Keratinocyte (primary cell): ENCODE results near the gene HOPX. TPM values are rescaled to one million over a fixed set of nuclear protein-coding genes. Genes with fewer than 3 reads are reported as not detected.

Experiments used
- DNase-seq: peaks from one replicate; pipeline ENCODE4 v3.0.0-alpha.2; 2011; ENCODE audit warnings: low read depth, missing footprints, low spot score
- FAIRE-seq: peaks from 2 replicates; lab custom pipeline; 2011; peaks lifted over from hg19 to GRCh38; lab: Jason Lieb, UNC
- H2AFZ ChIP-seq: 2 replicates; pipeline ENCODE4 v1.6.0; 2012; ENCODE audit warnings: low read length, control low read depth, inconsistent platforms; ENCODE audit not compliant: control insufficient read depth
- H3K27ac ChIP-seq: 2 replicates; pipeline ENCODE4 v1.5.1; 2011; ENCODE audit warnings: low read length; ENCODE audit not compliant: control insufficient read depth, insufficient read depth
- H3K27me3 ChIP-seq: 3 replicates; pipeline ENCODE4 v1.6.0; 2011; ENCODE audit warnings: low read length; ENCODE audit not compliant: control insufficient read depth, insufficient read depth; ENCODE audit errors: extremely low read depth
- H3K36me3 ChIP-seq, 2 experiments: 2 replicates in 1 of 2; 3 replicates in 1 of 2; pipeline ENCODE4 v1.5.1; 2011; ENCODE audit warnings: low read length in 2 of 2, mild to moderate bottlenecking in 1 of 2; ENCODE audit not compliant: control insufficient read depth in 2 of 2, insufficient read depth in 2 of 2; ENCODE audit errors: extremely low read depth in 1 of 2
- H3K4me1 ChIP-seq: 3 replicates; pipeline ENCODE4 v1.5.1; 2011; ENCODE audit warnings: low read length; ENCODE audit not compliant: control insufficient read depth, insufficient read depth; ENCODE audit errors: extremely low read depth
- H3K4me2 ChIP-seq: 3 replicates; pipeline ENCODE4 v1.6.0; 2011; ENCODE audit warnings: low read depth, low read length; ENCODE audit not compliant: control insufficient read depth, insufficient read depth; ENCODE audit errors: extremely low read depth
- H3K4me3 ChIP-seq, 3 experiments: fragments of 200-600 bp in 1 of 3; sonication (generic) in 1 of 3; 2 replicates in 2 of 3; 3 replicates in 1 of 3; pipeline ENCODE4 v1.5.1; 2011 to 2016; ENCODE audit warnings: low read length in 3 of 3, mild to moderate bottlenecking in 3 of 3, control low read depth in 2 of 3, inconsistent platforms in 1 of 3, low read depth in 1 of 3, mixed read lengths in 1 of 3, mixed run types in 1 of 3, moderate library complexity in 1 of 3; ENCODE audit not compliant: control insufficient read depth in 2 of 3, insufficient read depth in 2 of 3; ENCODE audit errors: extremely low read depth in 1 of 3
- H3K79me2 ChIP-seq: 2 replicates; pipeline ENCODE4 v1.6.0; 2012; ENCODE audit warnings: low read length; ENCODE audit not compliant: control insufficient read depth, insufficient read depth
- H3K9ac ChIP-seq: 3 replicates; pipeline ENCODE4 v1.6.0; 2011; ENCODE audit warnings: low read length; ENCODE audit not compliant: control insufficient read depth, insufficient read depth; ENCODE audit errors: extremely low read depth
- H3K9me1 ChIP-seq: 3 replicates; pipeline ENCODE4 v1.6.0; 2011; ENCODE audit warnings: low read length; ENCODE audit not compliant: control insufficient read depth, insufficient read depth; ENCODE audit errors: extremely low read depth
- H3K9me3 ChIP-seq: 2 replicates; pipeline ENCODE4 v1.5.1; 2012; ENCODE audit warnings: low read depth, low read length; ENCODE audit not compliant: control insufficient read depth
- H4K20me1 ChIP-seq: 3 replicates; pipeline ENCODE4 v1.6.0; 2011; ENCODE audit warnings: low read length; ENCODE audit not compliant: control insufficient read depth, insufficient read depth; ENCODE audit errors: extremely low read depth
- CTCF ChIP-seq, 3 experiments: IDR thresholded peaks in 1 of 3; conservative IDR thresholded peaks in 1 of 3; optimal IDR thresholded peaks in 1 of 3; 2 replicates in 2 of 3; 3 replicates in 1 of 3; pipeline versions ENCODE3 to v1.5.1; 2011; ENCODE audit warnings: low read length in 3 of 3, mild to moderate bottlenecking in 3 of 3, moderate library complexity in 2 of 3, control low read depth in 1 of 3, inconsistent platforms in 1 of 3; ENCODE audit not compliant: insufficient read depth in 2 of 3; ENCODE audit errors: extremely low read depth in 1 of 3
- EZH2 ChIP-seq: IDR thresholded peaks from one replicate; pipeline ENCODE4 v1.6.1; 2012; ENCODE audit warnings: inconsistent platforms, mild to moderate bottlenecking, low read length, moderate library complexity
- dilution Hi-C: fragments of 300-500 bp; cut with MboI; formaldehyde crosslinking; loops from one replicate; pipeline ENCODE4 v1.7.0; 2020; ENCODE audit warnings: low sequenced_read_pairs; ENCODE audit not compliant: extremely low pct_ligation_motif_present
- polyA plus RNA-seq, 5 experiments: library from polyadenylated mRNA; depleted of rRNA in 3 of 5; stranded (reverse) in 3 of 5; stranded (forward) in 1 of 5; unstranded in 1 of 5; fragments of >200 nt; gene quantifications; 1 replicate in 1 of 5; 2 replicates in 3 of 5; 3 replicates in 1 of 5; pipeline versions ENCODE4 v1.2.1 to v1.2.3, GENCODE V29; 2011 to 2012; ENCODE audit warnings: missing spikeins in 2 of 5, low read depth in 1 of 5, low replicate concordance in 1 of 5

HOPX gene
- polyA plus RNA-seq, 1 donor (not counting 4 experiments of a cell fraction or from before 2014, with no cell fraction given) = 8.5 TPM

GRCh38 chr4:56649445-56650261 lies 31.4 kb downstream of the HOPX start:
- dilution Hi-C loops = no loop called here
- Histone ChIP-seq H3K4me2 (no peak overlapping the region), H3K9me1 (no peaks in the 10 kb centered on the region), H3K27me3 (peaks cover 11% of the 10 kb centered on the region), H2AFZ (no peak overlapping the region), H3K27ac (no peak overlapping the region), H3K4me1 (peaks cover 6% of the 10 kb centered on the region), H3K4me3 (no peak overlapping the region), H3K9ac (no peak overlapping the region), H4K20me1 (no peaks in the 10 kb centered on the region), H3K36me3 (no peaks in the 10 kb centered on the region), H3K9me3 (no peaks in the 10 kb centered on the region), H3K79me2 (no peaks in the 10 kb centered on the region)
- TF ChIP-seq EZH2 (no peak), CTCF (optimal IDR thresholded peaks at IDR 0.05 in 1 of 3, IDR thresholded peaks at IDR 0.05 in 1 of 3, conservative IDR thresholded peaks at IDR 0.05 in 1 of 3; ENCODE audit: extremely low read depth in 1 of 3, insufficient read depth in 2 of 3, low read length in 3 of 3) (no peak)
- FAIRE-seq = no peak
- DNase-seq = no peak

- no peak overlapping the region for H2AFZ ChIP-seq
- no peak for DNase-seq
- peaks cover 3% of the 10 kb centered on the region for H3K27me3 ChIP-seq
Measured at GRCh38 chr4:56648824-56649151, 32.3 kb downstream of the HOPX start.

More at GRCh38 chr4:56648824-56649151, 32.3 kb downstream of the HOPX start:
- TF ChIP-seq CTCF (optimal IDR thresholded peaks at IDR 0.05 in 1 of 3, IDR thresholded peaks at IDR 0.05 in 1 of 3, conservative IDR thresholded peaks at IDR 0.05 in 1 of 3; ENCODE audit: extremely low read depth in 1 of 3, insufficient read depth in 2 of 3, low read length in 3 of 3) = no peak
- no peak for TF ChIP-seq EZH2
- no peak overlapping the region for H3K4me3 ChIP-seq
- no peaks in the 10 kb centered on the region for H3K36me3 ChIP-seq
- H3K9me1 ChIP-seq = no peaks in the 10 kb centered on the region
- H4K20me1 ChIP-seq = no peaks in the 10 kb centered on the region
- H3K4me1 ChIP-seq = peaks cover 6% of the 10 kb centered on the region
- no peaks in the 10 kb centered on the region for H3K9me3 ChIP-seq
- dilution Hi-C loops = no loop called here
- no peak overlapping the region for H3K27ac ChIP-seq
- H3K79me2 ChIP-seq = no peaks in the 10 kb centered on the region
- FAIRE-seq = no peak
- H3K4me2 ChIP-seq = no peak overlapping the region
- H3K9ac ChIP-seq = no peak overlapping the region
